Effector memory CD4-positive, alpha-beta T cell (primary cell): ENCODE measurements around the gene FOXF2.
"Not testable (repeated sequence)": the region's sequence is repeated elsewhere in the genome, so short reads cannot be mapped to it uniquely, and the experiment has no call there.

Source experiments
- DNase-seq, 3 donors: peaks; one replicate each; pipeline ENCODE4 v3.0.0-alpha.2; 2020
- H3K27ac ChIP-seq: 2 replicates; pipeline ENCODE4 v1.7.0; 2013; ENCODE audit warnings: mild to moderate bottlenecking, low read length, moderate library complexity; ENCODE audit not compliant: insufficient read depth, poor library complexity, severe bottlenecking
- H3K27me3 ChIP-seq: replicated peaks from 2 replicates; pipeline ENCODE4 v1.7.0; 2013; ENCODE audit warnings: mild to moderate bottlenecking, low read length; ENCODE audit not compliant: insufficient read depth, control insufficient read depth, poor library complexity, severe bottlenecking
- H3K36me3 ChIP-seq: 2 replicates; pipeline ENCODE4 v1.7.0; 2013; ENCODE audit warnings: mild to moderate bottlenecking, low read length, moderate library complexity; ENCODE audit not compliant: control insufficient read depth, insufficient read depth
- H3K4me1 ChIP-seq: 2 replicates; pipeline ENCODE4 v1.7.0; 2013; ENCODE audit warnings: low read length, mild to moderate bottlenecking; ENCODE audit not compliant: control insufficient read depth, insufficient read depth, poor library complexity, severe bottlenecking
- H3K4me3 ChIP-seq: 2 replicates; pipeline ENCODE4 v1.7.0; 2013; ENCODE audit warnings: low read length, low read depth, mild to moderate bottlenecking; ENCODE audit not compliant: insufficient read depth, poor library complexity, severe bottlenecking
- H3K9me3 ChIP-seq: 2 replicates; pipeline ENCODE4 v1.7.0; 2013; ENCODE audit warnings: mild to moderate bottlenecking, low read length, moderate library complexity; ENCODE audit not compliant: control insufficient read depth

FOXF2 gene

DNA sequence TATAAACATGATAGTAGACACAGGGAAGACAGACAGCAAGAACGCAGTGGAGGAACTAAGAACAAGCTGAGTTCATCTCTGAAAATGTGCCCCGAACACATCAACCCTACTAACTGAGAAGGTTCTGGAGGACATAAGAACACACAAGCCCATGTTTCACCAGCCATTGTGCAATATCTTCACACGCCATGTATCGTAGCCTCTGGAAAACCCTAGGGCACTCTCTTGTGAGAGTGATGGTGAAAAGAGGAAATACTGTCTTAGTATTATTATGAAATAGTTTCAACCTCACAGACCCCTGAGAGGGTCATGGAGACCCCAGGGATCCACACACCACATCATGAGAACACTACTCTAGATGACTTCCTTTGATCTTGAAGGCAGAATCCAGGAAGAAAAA is 26.1 kb upstream of the FOXF2 start:
- no peak for DNase-seq
- Histone ChIP-seq H3K4me3 (no peak overlapping the region), H3K27me3 (no peaks in the 10 kb centered on the region), H3K4me1 (no peaks in the 10 kb centered on the region), H3K27ac (no peak overlapping the region), H3K9me3 (no peaks in the 10 kb centered on the region), H3K36me3 (no peaks in the 10 kb centered on the region)

DNA sequence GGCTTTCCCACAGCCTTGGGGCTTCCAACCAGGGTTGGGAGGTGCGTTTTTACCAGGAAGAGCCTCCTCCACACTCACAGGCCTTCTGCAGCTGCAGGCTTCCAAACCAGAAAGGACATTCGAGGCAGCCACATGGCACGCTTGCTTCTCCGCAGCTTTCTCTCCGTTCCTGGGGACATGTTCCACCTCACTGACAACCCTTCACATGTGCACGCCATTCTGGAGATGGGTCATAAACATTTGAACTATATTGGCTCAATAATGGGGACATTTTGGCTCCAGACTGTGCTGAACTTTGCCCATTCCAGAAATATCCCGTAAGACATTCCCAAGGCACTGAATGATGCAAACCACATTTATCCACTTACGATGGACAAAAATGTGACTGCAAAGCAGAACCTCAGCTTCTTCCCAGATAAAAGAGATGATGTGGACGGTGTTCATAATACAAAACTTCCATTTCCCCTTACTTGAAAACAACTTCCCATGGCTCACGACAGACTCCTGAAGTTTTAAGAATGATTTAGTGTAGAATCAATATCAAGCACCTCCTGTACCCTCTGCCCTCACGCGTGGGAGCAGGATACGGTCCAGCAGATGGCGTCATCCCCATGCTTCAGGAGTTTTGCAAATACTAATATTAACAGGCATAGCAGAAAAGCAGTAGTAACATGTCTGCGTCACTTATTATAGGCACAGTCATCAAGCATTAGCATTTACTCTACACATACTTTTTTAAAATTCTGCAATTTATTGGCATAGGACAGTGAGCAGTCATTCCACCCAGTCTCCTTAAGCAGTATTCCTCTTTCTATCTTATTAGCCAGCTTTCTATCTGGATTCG is 25.4 kb upstream of the FOXF2 start:
- no peaks in the 10 kb centered on the region for H3K36me3 ChIP-seq
- no peaks in the 10 kb centered on the region for H3K27me3 ChIP-seq
- no peaks in the 10 kb centered on the region for H3K9me3 ChIP-seq
- H3K4me1 ChIP-seq: no peaks in the 10 kb centered on the region
- no peak overlapping the region for H3K27ac ChIP-seq
- DNase-seq: no peak
- H3K4me3 ChIP-seq: no peak overlapping the region

DNA sequence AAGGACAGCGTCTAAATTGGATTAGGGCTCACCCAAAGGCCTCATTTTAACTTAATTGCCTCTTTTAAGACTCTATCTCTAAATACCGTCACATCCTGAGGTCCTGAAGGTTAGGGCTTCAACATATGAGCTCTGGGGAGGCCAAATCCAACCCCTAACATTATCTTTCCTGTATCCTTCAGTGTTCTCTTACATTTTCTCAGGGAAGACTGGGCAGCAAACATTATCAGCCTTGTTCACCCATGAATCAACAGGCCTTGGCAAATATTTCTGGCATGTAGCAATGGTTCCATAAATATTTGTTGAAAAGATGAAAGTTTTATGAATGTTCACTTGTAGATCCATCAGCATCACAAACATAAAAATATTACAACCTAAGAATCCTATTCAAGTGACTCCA is 24.6 kb upstream of the FOXF2 start:
- no peak for DNase-seq
- no peak overlapping the region for H3K27ac ChIP-seq
- H3K27me3 ChIP-seq: no peaks in the 10 kb centered on the region
- no peaks in the 10 kb centered on the region for H3K9me3 ChIP-seq
- no peaks in the 10 kb centered on the region for H3K36me3 ChIP-seq
- no peak overlapping the region for H3K4me3 ChIP-seq
- H3K4me1 ChIP-seq: no peaks in the 10 kb centered on the region

DNA sequence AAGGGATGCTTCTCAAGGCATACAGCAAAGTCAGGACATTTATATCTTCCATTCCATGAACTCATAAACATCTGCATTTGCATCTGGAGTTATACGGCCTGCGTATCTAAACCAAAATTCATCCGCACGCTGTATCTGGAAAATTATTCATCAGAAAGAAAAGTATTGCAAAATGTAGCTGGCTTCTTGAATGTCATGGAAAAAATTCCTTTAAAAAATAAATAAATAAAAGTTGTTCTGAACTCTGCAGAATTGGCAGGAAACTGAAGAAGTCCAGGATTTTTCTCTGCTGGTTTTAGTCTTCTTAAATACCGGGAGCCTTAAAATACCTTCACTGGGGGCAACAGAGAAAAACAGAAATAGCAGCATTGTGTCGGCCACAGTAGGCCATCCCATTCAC is 23.7 kb upstream of the FOXF2 start:
- DNase-seq: no peak
- Histone ChIP-seq H3K4me1 (no peaks in the 10 kb centered on the region), H3K27me3 (no peaks in the 10 kb centered on the region), H3K4me3 (no peak overlapping the region), H3K9me3 (no peaks in the 10 kb centered on the region), H3K27ac (no peak overlapping the region), H3K36me3 (no peaks in the 10 kb centered on the region)

DNA sequence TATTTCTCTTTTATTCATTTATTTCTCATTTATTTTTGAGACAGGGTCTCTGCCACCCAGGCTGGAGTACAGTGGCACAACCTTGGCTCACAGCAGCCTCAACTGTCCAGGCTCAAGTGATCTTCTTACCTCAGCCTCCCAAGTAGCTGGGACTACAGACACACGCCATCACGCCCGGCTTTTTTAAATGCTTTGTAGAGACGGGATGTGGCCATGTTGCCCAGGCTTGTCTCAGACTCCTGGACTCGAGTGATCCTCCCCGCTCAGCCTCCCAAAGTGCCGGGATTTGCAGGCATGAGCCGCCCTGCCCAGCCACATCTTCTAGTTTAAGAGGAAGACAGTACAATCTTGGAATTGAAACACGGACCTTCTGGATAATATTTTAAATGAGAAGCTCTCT is 21.6 kb upstream of the FOXF2 start:
- H3K36me3 ChIP-seq: no peaks in the 10 kb centered on the region
- H3K9me3 ChIP-seq: no peaks in the 10 kb centered on the region
- H3K4me1 ChIP-seq: no peaks in the 10 kb centered on the region
- no peak overlapping the region for H3K4me3 ChIP-seq
- no peaks in the 10 kb centered on the region for H3K27me3 ChIP-seq
- H3K27ac ChIP-seq: no peak overlapping the region
- no peak for DNase-seq

DNA sequence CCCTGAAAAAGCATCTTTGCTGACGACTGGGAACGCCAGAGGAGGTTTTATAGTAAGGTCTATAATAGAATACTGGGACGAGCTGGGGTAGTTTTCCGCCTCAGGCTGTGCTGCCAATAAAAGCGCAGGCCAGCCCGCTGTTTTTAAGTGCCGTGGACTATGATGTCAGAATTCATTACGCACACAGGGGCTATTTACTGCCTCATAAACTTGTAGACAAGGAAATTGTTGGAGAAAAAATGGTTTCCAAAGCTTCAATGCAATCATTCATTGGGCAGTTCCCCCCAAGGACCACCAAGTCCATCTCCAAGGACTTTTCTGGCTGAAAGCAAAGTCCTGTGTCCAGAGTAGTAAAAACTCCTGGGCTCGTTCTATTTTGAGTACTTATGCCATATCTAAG is 20.4 kb upstream of the FOXF2 start:
- H3K4me1 ChIP-seq: no peaks in the 10 kb centered on the region
- H3K27me3 ChIP-seq: no peaks in the 10 kb centered on the region
- no peak for DNase-seq
- H3K27ac ChIP-seq: no peak overlapping the region
- no peaks in the 10 kb centered on the region for H3K36me3 ChIP-seq
- H3K9me3 ChIP-seq: no peaks in the 10 kb centered on the region
- no peak overlapping the region for H3K4me3 ChIP-seq

DNA sequence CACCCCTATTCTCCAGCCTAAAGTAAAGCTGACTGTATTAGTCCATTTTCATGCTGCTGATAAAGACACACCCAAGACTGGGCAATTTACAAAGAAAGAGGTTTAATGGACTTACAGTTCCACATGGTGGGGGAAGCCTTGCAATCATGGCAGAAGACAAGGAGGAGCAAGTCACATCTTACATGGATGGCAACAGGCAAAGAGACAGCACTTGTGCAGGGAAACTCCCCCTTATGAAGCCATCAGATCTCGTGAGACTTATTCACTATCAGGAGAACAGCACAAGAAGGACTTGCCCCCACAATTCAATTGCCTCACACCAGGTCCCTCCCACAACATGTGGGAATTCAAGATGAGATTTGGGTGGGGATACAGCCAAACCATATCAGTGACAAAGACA is 19.7 kb upstream of the FOXF2 start:
- H3K27me3 ChIP-seq, H3K27ac ChIP-seq, H3K36me3 ChIP-seq, DNase-seq, H3K9me3 ChIP-seq, H3K4me3 ChIP-seq, H3K4me1 ChIP-seq: not testable (repeated sequence)

DNA sequence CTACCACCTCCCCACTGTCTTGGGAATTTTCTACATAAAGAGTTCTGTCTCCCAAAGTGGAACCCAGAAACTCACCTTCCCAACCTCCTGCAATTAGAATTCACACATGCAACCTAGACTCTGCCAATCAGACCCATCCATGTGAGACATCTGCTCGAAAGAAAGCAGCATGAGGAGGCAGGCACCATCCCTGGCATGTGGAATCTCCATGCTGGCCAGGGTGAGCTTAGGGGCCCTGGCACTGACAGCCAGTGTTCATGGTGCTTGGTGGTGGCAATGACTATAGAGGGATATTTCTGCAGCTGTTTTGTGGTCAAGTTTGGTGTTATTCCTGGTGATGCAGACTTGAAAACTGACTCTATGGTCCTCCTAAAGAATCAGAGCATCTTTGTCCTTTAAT is 17.4 kb upstream of the FOXF2 start:
- H3K27ac ChIP-seq: no peak overlapping the region
- no peak overlapping the region for H3K4me3 ChIP-seq
- H3K27me3 ChIP-seq: no peaks in the 10 kb centered on the region
- no peaks in the 10 kb centered on the region for H3K4me1 ChIP-seq
- no peak for DNase-seq
- no peaks in the 10 kb centered on the region for H3K9me3 ChIP-seq
- no peaks in the 10 kb centered on the region for H3K36me3 ChIP-seq

DNA sequence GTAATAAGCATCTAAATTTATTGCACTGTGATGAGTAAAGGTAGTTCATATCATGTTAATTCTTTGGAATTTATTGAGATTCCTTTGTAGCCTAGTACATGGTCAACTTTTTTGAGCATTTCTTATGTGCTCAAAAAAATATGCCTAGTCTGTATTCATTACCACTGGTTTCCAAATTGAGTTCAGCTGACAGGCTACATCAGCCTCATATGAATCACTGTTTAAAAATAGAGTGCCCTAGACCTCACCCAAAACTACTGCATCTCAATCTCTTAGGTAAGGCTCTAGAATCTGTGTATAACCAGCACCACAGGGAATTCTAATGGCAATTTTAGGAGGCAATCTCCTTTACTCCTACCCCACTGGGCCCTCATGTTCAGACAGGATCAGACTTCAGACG is 16.7 kb upstream of the FOXF2 start:
- Histone ChIP-seq H3K27me3 (peaks cover 4% of the 10 kb centered on the region), H3K36me3 (no peaks in the 10 kb centered on the region), H3K27ac (no peak overlapping the region), H3K4me3 (no peak overlapping the region), H3K4me1 (no peaks in the 10 kb centered on the region), H3K9me3 (no peaks in the 10 kb centered on the region)
- DNase-seq: no peak

DNA sequence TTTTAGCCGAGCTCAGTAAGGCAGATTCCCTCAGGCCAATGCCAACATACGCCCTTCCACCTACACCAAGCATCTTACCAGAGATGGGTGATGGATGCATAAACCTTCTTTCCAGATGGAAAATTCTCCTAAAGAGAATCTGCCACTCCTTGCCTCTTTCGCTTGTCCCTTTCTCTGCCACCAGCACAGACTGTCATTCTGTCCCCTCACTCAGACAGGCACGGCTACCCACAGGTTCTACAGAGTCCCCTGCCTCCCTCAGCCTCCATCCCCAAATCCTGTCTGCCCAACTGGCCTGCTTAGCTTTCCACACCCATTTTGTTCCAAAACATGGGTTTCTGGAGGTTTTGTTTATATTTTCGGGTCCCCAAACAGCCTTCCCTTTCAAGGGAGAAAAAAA is 12.7 kb upstream of the FOXF2 start:
- no peak for DNase-seq
- Histone ChIP-seq H3K4me1 (peaks cover 19% of the 10 kb centered on the region), H3K9me3 (no peaks in the 10 kb centered on the region), H3K4me3 (no peak overlapping the region), H3K27ac (no peak overlapping the region), H3K36me3 (no peaks in the 10 kb centered on the region), H3K27me3 (peaks cover 28% of the 10 kb centered on the region)
